DND-41 (cell line): ENCODE measurements around the gene SOX5.

Experiments used
- ATAC-seq: fragments of 200-7000 bp; cut with Tn5 transposase; 3 replicates; pipeline ENCODE4 v1.9.1; 2021; ENCODE audit warnings: low read depth; ENCODE audit not compliant: insufficient read depth
- DNase-seq: peaks from one replicate; pipeline ENCODE4 v3.0.0-alpha.2; 2020
- H2AFZ ChIP-seq: 2 replicates; pipeline ENCODE4 v1.6.0; 2012; ENCODE audit warnings: low read depth, low read length
- H3K27ac ChIP-seq: 2 replicates; pipeline ENCODE4 v1.5.1; 2012; ENCODE audit warnings: low read length, inconsistent platforms
- H3K27me3 ChIP-seq: fragments of 200-600 bp; sonication (generic); 2 replicates; pipeline ENCODE4 v1.6.0; 2012; ENCODE audit warnings: low read length, mild to moderate bottlenecking, inconsistent platforms; ENCODE audit not compliant: insufficient read depth, poor library complexity
- H3K36me3 ChIP-seq: 2 replicates; pipeline ENCODE4 v1.5.1; 2012; ENCODE audit warnings: low read length, inconsistent platforms; ENCODE audit not compliant: insufficient read depth
- H3K4me1 ChIP-seq: 2 replicates; pipeline ENCODE4 v1.5.1; 2012; ENCODE audit warnings: mild to moderate bottlenecking, low read length; ENCODE audit not compliant: insufficient read depth
- H3K4me2 ChIP-seq: 2 replicates; pipeline ENCODE4 v1.6.0; 2012; ENCODE audit warnings: mild to moderate bottlenecking, moderate library complexity, low read length, inconsistent platforms; ENCODE audit not compliant: insufficient read depth
- H3K4me3 ChIP-seq, 2 experiments: fragments of 200-600 bp in 1 of 2; shearing (Covaris generic) in 1 of 2; 2 replicates each; pipeline ENCODE4 v1.5.1; 2012 to 2016; ENCODE audit warnings: inconsistent platforms in 2 of 2, low read length in 2 of 2, mild to moderate bottlenecking in 2 of 2, low read depth in 1 of 2, moderate library complexity in 1 of 2
- H3K79me2 ChIP-seq: 2 replicates; pipeline ENCODE4 v1.6.0; 2012; ENCODE audit warnings: low read length, inconsistent platforms; ENCODE audit not compliant: insufficient read depth
- H3K9ac ChIP-seq: 2 replicates; pipeline ENCODE4 v1.6.0; 2012; ENCODE audit warnings: low read depth, mild to moderate bottlenecking, inconsistent platforms, low read length, moderate library complexity
- H3K9me3 ChIP-seq: 2 replicates; pipeline ENCODE4 v1.5.1; 2012; ENCODE audit warnings: low read length, moderate library complexity, mild to moderate bottlenecking, inconsistent platforms; ENCODE audit not compliant: insufficient read depth, severe bottlenecking
- H4K20me1 ChIP-seq: 2 replicates; pipeline ENCODE4 v1.6.0; 2012; ENCODE audit warnings: low read length; ENCODE audit not compliant: insufficient read depth
- CTCF ChIP-seq: IDR thresholded peaks from 2 replicates; pipeline ENCODE4 v1.5.1; 2012; ENCODE audit warnings: borderline replicate concordance, low read length, moderate library complexity, mild to moderate bottlenecking; ENCODE audit not compliant: poor library complexity, severe bottlenecking; ENCODE audit errors: extremely low read depth
- EZH2 ChIP-seq: IDR thresholded peaks from 3 replicates; pipeline ENCODE4 v1.6.1; 2012; ENCODE audit warnings: borderline replicate concordance, low read depth, mild to moderate bottlenecking, moderate library complexity, low read length, inconsistent platforms; ENCODE audit not compliant: severe bottlenecking

Gene SOX5

DNA sequence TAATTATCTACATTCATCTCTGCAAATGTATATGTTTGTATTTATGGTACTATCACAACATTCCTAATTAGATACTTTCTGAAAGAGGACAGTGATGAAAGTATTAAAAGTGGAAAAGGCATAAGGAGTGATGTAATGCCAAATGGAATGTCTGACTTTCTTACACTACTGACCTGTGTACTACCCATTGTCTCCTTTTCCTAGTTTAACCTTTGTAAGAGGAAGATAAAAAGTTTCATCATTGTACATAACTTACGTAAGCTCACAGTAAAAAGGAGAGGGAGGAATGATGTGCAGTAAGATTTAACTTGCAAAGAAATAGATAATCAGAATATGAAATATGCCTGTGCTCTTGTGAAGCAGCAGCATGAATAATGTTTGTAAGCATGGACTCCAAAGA is 55.9 kb downstream of the SOX5 start:
- Histone ChIP-seq H3K4me2 (no peak overlapping the region), H3K36me3 (no peaks in the 10 kb centered on the region), H3K9me3 (no peaks in the 10 kb centered on the region), H3K27ac (no peak overlapping the region), H3K27me3 (no peaks in the 10 kb centered on the region), H3K4me1 (no peaks in the 10 kb centered on the region), H3K79me2 (no peaks in the 10 kb centered on the region), H3K9ac (no peak overlapping the region), H3K4me3 (no peak overlapping the region), H4K20me1 (no peaks in the 10 kb centered on the region), H2AFZ (no peak overlapping the region)
- TF ChIP-seq EZH2 (no peak), CTCF (no peak)
- no peak for ATAC-seq
- DNase-seq: no peak

- ATAC-seq: no peak
- no peaks in the 10 kb centered on the region for H3K79me2 ChIP-seq
- H4K20me1 ChIP-seq: no peaks in the 10 kb centered on the region
- TF ChIP-seq CTCF (no peak), EZH2 (no peak)
- no peaks in the 10 kb centered on the region for H3K4me1 ChIP-seq
- H3K9ac ChIP-seq: no peak overlapping the region
- no peaks in the 10 kb centered on the region for H3K36me3 ChIP-seq
- no peaks in the 10 kb centered on the region for H3K27me3 ChIP-seq
- no peaks in the 10 kb centered on the region for H3K9me3 ChIP-seq
- DNase-seq: no peak
- H3K4me3 ChIP-seq: no peak overlapping the region
- no peak overlapping the region for H3K4me2 ChIP-seq
- no peak overlapping the region for H2AFZ ChIP-seq
- H3K27ac ChIP-seq: no peak overlapping the region
These were observed 58.4 kb downstream of the SOX5 start for GRCh38 chr12:23891115-23891514.

DNA sequence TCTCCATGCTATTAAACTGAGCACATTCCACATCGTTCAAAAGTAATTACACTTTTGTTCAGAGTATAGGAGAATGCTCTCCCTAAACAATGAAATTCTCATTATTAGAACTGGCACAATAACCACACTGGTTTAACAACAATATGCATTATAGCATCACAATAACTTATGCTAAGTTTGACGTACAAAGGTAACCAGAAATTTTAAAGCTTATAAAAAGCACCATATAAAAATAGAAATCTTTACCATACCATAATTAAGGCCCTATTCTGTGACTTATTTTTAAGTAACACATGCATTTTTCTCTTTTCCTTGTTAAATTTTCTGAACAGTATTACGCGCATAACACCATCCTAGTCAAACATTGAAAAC is 60.4 kb downstream of the SOX5 start:
- H3K27me3 ChIP-seq: no peaks in the 10 kb centered on the region
- no peaks in the 10 kb centered on the region for H3K9me3 ChIP-seq
- no peak overlapping the region for H3K4me3 ChIP-seq
- H3K36me3 ChIP-seq: no peaks in the 10 kb centered on the region
- H4K20me1 ChIP-seq: no peaks in the 10 kb centered on the region
- no peaks in the 10 kb centered on the region for H3K4me1 ChIP-seq
- no peak overlapping the region for H3K27ac ChIP-seq
- no peak overlapping the region for H3K4me2 ChIP-seq
- ATAC-seq: no peak
- no peaks in the 10 kb centered on the region for H3K79me2 ChIP-seq
- H2AFZ ChIP-seq: no peak overlapping the region
- no peak overlapping the region for H3K9ac ChIP-seq
- no peak for TF ChIP-seq CTCF
- no peak for TF ChIP-seq EZH2
- DNase-seq: no peak
